ENCODE measurements around the gene ZPR1.

The ZPR1 gene

GRCh38 chr11:116724813-116725212 is 63.0 kb downstream of the ZPR1 start:
- in situ Hi-C loops (cut with HindIII; ENCODE audit: low sequenced_read_pairs): no loop called here
- TF ChIP-seq CTCF (IDR thresholded peaks at IDR 0.05; ENCODE audit: low read depth, low read length, missing control alignments): no peak
- H3K4me3 ChIP-seq (ENCODE audit: low read depth, low read length): no peak overlapping the region
- no peak for DNase-seq (ENCODE audit: low read depth)

All from astrocyte of the cerebellum (primary cell).